ENCODE results near the gene FATE1. TPM values are rescaled to one million over a fixed set of nuclear protein-coding genes. Genes with fewer than 3 reads are reported as not detected.

The FATE1 gene, protein sequence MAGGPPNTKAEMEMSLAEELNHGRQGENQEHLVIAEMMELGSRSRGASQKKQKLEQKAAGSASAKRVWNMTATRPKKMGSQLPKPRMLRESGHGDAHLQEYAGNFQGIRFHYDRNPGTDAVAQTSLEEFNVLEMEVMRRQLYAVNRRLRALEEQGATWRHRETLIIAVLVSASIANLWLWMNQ
- polyA plus RNA-seq (2013, experiment 1 of 2) = not detected
- polyA plus RNA-seq (2013, experiment 2 of 2) = not detected

DNA sequence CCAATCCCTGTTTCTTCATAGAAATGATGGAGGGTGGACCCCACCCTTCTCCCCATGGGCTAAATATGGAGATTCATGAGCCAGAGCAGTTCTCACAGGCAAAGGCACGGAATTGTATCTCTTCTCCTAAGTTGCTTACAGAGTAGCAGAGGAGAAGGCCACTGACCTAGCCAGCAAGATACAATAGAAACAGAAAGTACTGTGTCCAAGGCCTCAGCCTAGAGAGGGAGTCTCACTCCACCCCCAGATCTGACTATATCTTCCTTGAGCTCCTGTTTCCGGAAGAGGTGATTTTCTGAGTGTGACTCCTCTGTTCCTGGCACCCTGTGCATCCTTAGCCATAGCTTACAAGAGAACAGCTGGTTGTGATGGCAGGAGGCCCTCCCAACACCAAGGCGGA lies at the start of gene FATE1:
Gene FATE1, plus strand, starts transcription at position 284 of the 400 bp plus-strand sequence. Its CDS starts 85 bp downstream, at position 369.
- 45% methylated on average over 3 of the region's 3 CpGs for WGBS
- Histone ChIP-seq H3K36me3 (ENCODE audit: control insufficient read depth in 1 of 2, insufficient read depth in 2 of 2, low read depth in 1 of 2, low read length in 2 of 2) (no peaks in the 10 kb centered on the region), H4K91ac (ENCODE audit: low read length) (no peak within 1 kb of the TSS), H3K14ac (ENCODE audit: low read length in 2 of 2) (no peak within 1 kb of the TSS), H2BK12ac (ENCODE audit: low read length in 2 of 2) (no peak within 1 kb of the TSS), H3K4ac (ENCODE audit: low read depth in 1 of 2, low read length in 2 of 2) (no peak within 1 kb of the TSS), H3K4me2 (ENCODE audit: low read length, poor library complexity, severe bottlenecking) (no peak within 1 kb of the TSS), H2BK5ac (ENCODE audit: low read depth, low read length, poor library complexity, severe bottlenecking) (no peak within 1 kb of the TSS), H3K4me1 (ENCODE audit: control insufficient read depth, insufficient read depth, low read depth, low read length) (no peaks in the 10 kb centered on the region), H2AK5ac (ENCODE audit: low read length, severe bottlenecking) (no peak within 1 kb of the TSS), H2BK15ac (ENCODE audit: low read depth, poor library complexity, severe bottlenecking) (no peak within 1 kb of the TSS), H3K27me3 (ENCODE audit: control insufficient read depth in 1 of 2, insufficient read depth in 1 of 2, low read length in 2 of 2) (peaks cover 0 to 51% of the 10 kb centered on the region in 2 experiments), H3K9ac (ENCODE audit: low read length) (no peak within 1 kb of the TSS), H3K9me3 (ENCODE audit: control insufficient read depth, low read length) (no peaks in the 10 kb centered on the region), H4K8ac (ENCODE audit: low read length) (no peak within 1 kb of the TSS), H3K23ac (ENCODE audit: low read length in 2 of 2) (no peak within 1 kb of the TSS), H2AFZ (ENCODE audit: low read depth, low read length) (no peak within 1 kb of the TSS), H2BK120ac (ENCODE audit: low read depth, low read length) (no peak within 1 kb of the TSS), H3K4me3 (ENCODE audit: insufficient read depth in 1 of 2, low read depth in 1 of 2, low read length in 2 of 2) (no peak within 1 kb of the TSS), H3K27ac (ENCODE audit: low read length, poor library complexity, severe bottlenecking) (no peak within 1 kb of the TSS), H3K79me1 (replicated peaks; ENCODE audit: low read length, poor library complexity, severe bottlenecking) (no peaks in the 10 kb centered on the region), H3K18ac (ENCODE audit: low read depth in 1 of 2, low read length in 2 of 2) (no peak within 1 kb of the TSS)
- DNase-seq = no peak

DNA sequence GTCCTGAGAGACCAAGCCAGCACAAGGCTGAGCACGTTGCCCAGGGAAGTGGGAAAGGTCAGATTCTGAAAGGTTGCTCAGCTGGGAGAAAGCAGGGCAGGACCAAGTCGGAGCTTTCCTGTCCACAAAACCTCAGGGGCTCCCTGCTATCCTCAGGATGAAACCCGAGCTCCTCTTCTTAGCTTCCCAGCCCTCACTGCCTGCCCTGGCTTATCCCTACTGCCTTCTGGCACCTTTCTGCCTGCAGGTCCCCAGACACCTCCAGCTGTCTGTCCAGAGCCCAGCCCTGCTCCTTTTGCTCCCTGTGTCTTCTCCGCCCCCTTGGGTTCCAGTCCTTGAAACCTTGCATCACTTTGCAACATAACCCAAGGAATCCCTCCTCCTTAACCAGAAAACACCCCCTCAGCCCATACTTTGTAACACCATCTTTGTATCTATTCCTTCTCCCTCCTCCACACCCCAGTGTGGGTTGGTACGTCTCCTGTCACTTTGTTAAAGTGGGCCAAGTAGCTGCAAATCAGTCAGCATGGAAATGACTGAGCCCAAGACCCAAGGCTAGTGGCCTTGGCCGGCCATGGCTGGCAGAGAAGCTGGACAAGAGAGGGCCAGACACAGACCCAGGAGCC lies 40.6 kb upstream of the FATE1 start:
- Histone ChIP-seq H3K9me3 (ENCODE audit: control insufficient read depth, low read length) (peaks cover 2% of the 10 kb centered on the region), H2BK120ac (ENCODE audit: low read depth, low read length) (no peak overlapping the region), H3K23ac (ENCODE audit: low read length in 2 of 2) (no peak overlapping the region), H2AFZ (ENCODE audit: low read depth, low read length) (no peak overlapping the region), H3K36me3 (ENCODE audit: control insufficient read depth in 1 of 2, insufficient read depth in 2 of 2, low read depth in 1 of 2, low read length in 2 of 2) (no peaks in the 10 kb centered on the region), H3K27ac (ENCODE audit: low read length, poor library complexity, severe bottlenecking) (no peak overlapping the region), H3K18ac (ENCODE audit: low read depth in 1 of 2, low read length in 2 of 2) (no peak overlapping the region), H3K4ac (ENCODE audit: low read depth in 1 of 2, low read length in 2 of 2) (no peak overlapping the region), H3K14ac (ENCODE audit: low read length in 2 of 2) (no peak overlapping the region), H2BK12ac (ENCODE audit: low read length in 2 of 2) (no peak overlapping the region), H2BK5ac (ENCODE audit: low read depth, low read length, poor library complexity, severe bottlenecking) (no peak overlapping the region), H3K79me1 (replicated peaks; ENCODE audit: low read length, poor library complexity, severe bottlenecking) (no peaks in the 10 kb centered on the region), H3K4me3 (ENCODE audit: insufficient read depth in 1 of 2, low read depth in 1 of 2, low read length in 2 of 2) (no peak overlapping the region), H3K4me1 (ENCODE audit: control insufficient read depth, insufficient read depth, low read depth, low read length) (no peaks in the 10 kb centered on the region), H2BK15ac (ENCODE audit: low read depth, poor library complexity, severe bottlenecking) (no peak overlapping the region), H4K8ac (ENCODE audit: low read length) (no peak overlapping the region), H3K4me2 (ENCODE audit: low read length, poor library complexity, severe bottlenecking) (no peak overlapping the region), H2AK5ac (ENCODE audit: low read length, severe bottlenecking) (no peak overlapping the region), H3K27me3 (ENCODE audit: control insufficient read depth in 1 of 2, insufficient read depth in 1 of 2, low read length in 2 of 2) (peaks cover 0 to 34% of the 10 kb centered on the region in 2 experiments), H4K91ac (ENCODE audit: low read length) (no peak overlapping the region), H3K9ac (ENCODE audit: low read length) (no peak overlapping the region)
- DNase-seq = no peak
- 49% methylated on average over 6 of the region's 6 CpGs for WGBS

DNA sequence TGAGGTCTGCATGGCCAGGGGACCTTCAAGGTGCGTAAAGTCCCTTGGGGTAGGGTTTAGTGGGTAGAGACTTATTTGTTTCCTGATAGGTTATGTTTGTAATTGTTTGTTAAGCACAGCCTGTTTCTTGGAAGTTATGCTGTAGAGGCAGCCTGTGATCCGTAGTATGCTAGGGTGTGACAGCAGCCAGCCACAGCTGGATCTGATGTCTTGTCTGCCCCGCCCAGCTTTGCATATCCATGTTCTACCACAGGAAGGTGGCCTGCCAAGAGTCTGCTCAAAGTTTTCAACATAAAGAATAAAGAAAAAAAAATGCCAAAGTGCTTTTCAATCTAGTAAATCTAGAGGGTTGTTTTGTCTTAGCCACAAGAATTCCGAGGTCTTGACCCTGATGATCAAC lies 39.6 kb upstream of the FATE1 start:
- Histone ChIP-seq H2BK5ac (ENCODE audit: low read depth, low read length, poor library complexity, severe bottlenecking) (no peak overlapping the region), H3K9me3 (ENCODE audit: control insufficient read depth, low read length) (peaks cover 2% of the 10 kb centered on the region), H3K14ac (ENCODE audit: low read length in 2 of 2) (no peak overlapping the region), H3K36me3 (ENCODE audit: control insufficient read depth in 1 of 2, insufficient read depth in 2 of 2, low read depth in 1 of 2, low read length in 2 of 2) (no peaks in the 10 kb centered on the region), H2AFZ (ENCODE audit: low read depth, low read length) (no peak overlapping the region), H3K79me1 (replicated peaks; ENCODE audit: low read length, poor library complexity, severe bottlenecking) (no peaks in the 10 kb centered on the region), H4K8ac (ENCODE audit: low read length) (no peak overlapping the region), H3K4me3 (ENCODE audit: insufficient read depth in 1 of 2, low read depth in 1 of 2, low read length in 2 of 2) (no peak overlapping the region), H3K18ac (ENCODE audit: low read depth in 1 of 2, low read length in 2 of 2) (no peak overlapping the region), H2BK12ac (ENCODE audit: low read length in 2 of 2) (no peak overlapping the region), H3K4me1 (ENCODE audit: control insufficient read depth, insufficient read depth, low read depth, low read length) (no peaks in the 10 kb centered on the region), H4K91ac (ENCODE audit: low read length) (no peak overlapping the region), H3K27me3 (ENCODE audit: control insufficient read depth in 1 of 2, insufficient read depth in 1 of 2, low read length in 2 of 2) (peaks cover 0 to 40% of the 10 kb centered on the region in 2 experiments), H2BK15ac (ENCODE audit: low read depth, poor library complexity, severe bottlenecking) (no peak overlapping the region), H3K23ac (ENCODE audit: low read length in 2 of 2) (no peak overlapping the region), H2BK120ac (ENCODE audit: low read depth, low read length) (no peak overlapping the region), H3K27ac (ENCODE audit: low read length, poor library complexity, severe bottlenecking) (no peak overlapping the region), H2AK5ac (ENCODE audit: low read length, severe bottlenecking) (no peak overlapping the region), H3K4me2 (ENCODE audit: low read length, poor library complexity, severe bottlenecking) (no peak overlapping the region), H3K4ac (ENCODE audit: low read depth in 1 of 2, low read length in 2 of 2) (no peak overlapping the region), H3K9ac (ENCODE audit: low read length) (no peak overlapping the region)
- 80% methylated on average over 2 of the region's 4 CpGs for WGBS
- no peak for DNase-seq

DNA sequence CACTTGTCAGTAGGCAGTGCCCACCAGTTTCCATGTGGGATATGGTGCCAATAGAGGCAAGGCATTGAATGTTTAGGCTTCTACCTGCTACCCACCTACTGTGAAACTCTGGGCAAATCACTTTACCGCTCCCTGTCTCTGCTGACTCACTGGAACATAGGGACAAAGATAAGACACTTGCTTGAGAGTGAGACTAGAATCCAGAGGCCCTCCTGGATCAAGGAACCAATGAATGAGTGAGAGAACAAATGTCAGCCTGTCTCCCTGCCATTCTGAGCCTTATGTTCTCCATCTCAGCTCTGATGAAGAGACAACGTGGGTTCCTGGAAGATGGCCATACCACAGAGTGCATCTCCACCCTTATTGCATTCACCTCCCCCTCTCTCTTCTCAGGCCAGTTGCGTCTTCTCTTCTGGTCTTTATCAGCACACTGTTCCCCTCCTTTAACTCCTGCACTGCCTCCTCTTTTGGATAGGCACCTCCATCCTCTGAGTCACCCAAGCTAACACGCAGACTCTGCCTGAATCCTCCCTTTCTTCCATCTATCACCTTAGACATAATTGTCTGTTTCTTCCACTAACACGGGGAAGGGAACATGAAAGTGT lies 35.9 kb upstream of the FATE1 start:
- H3K9me3 ChIP-seq (ENCODE audit: control insufficient read depth, low read length) = no peaks in the 10 kb centered on the region

More for the DNA sequence above, 35.9 kb upstream of the FATE1 start:
- no peak overlapping the region for H3K4me3 ChIP-seq (ENCODE audit: insufficient read depth in 1 of 2, low read depth in 1 of 2, low read length in 2 of 2)
- no peak overlapping the region for H2BK120ac ChIP-seq (ENCODE audit: low read depth, low read length)
- no peak overlapping the region for H3K27ac ChIP-seq (ENCODE audit: low read length, poor library complexity, severe bottlenecking)
- H2BK12ac ChIP-seq (ENCODE audit: low read length in 2 of 2) = no peak overlapping the region
- no peak overlapping the region for H2AFZ ChIP-seq (ENCODE audit: low read depth, low read length)
- H3K9ac ChIP-seq (ENCODE audit: low read length) = no peak overlapping the region
- 64% methylated on average over 2 of the region's 5 CpGs for WGBS
- H2BK5ac ChIP-seq (ENCODE audit: low read depth, low read length, poor library complexity, severe bottlenecking) = no peak overlapping the region
- H3K14ac ChIP-seq (ENCODE audit: low read length in 2 of 2) = no peak overlapping the region
- H2BK15ac ChIP-seq (ENCODE audit: low read depth, poor library complexity, severe bottlenecking) = no peak overlapping the region
- no peak overlapping the region for H3K4me2 ChIP-seq (ENCODE audit: low read length, poor library complexity, severe bottlenecking)
- DNase-seq = no peak
- H3K18ac ChIP-seq (ENCODE audit: low read depth in 1 of 2, low read length in 2 of 2) = no peak overlapping the region
- no peak overlapping the region for H3K23ac ChIP-seq (ENCODE audit: low read length in 2 of 2)
- peaks cover 0 to 39% of the 10 kb centered on the region in 2 experiments for H3K27me3 ChIP-seq (ENCODE audit: control insufficient read depth in 1 of 2, insufficient read depth in 1 of 2, low read length in 2 of 2)
- no peaks in the 10 kb centered on the region for H3K4me1 ChIP-seq (ENCODE audit: control insufficient read depth, insufficient read depth, low read depth, low read length)
- H3K4ac ChIP-seq (ENCODE audit: low read depth in 1 of 2, low read length in 2 of 2) = no peak overlapping the region
- no peaks in the 10 kb centered on the region for H3K36me3 ChIP-seq (ENCODE audit: control insufficient read depth in 1 of 2, insufficient read depth in 2 of 2, low read depth in 1 of 2, low read length in 2 of 2)
- H3K79me1 ChIP-seq (replicated peaks; ENCODE audit: low read length, poor library complexity, severe bottlenecking) = no peaks in the 10 kb centered on the region
- H4K8ac ChIP-seq (ENCODE audit: low read length) = no peak overlapping the region
- H4K91ac ChIP-seq (ENCODE audit: low read length) = no peak overlapping the region
- no peak overlapping the region for H2AK5ac ChIP-seq (ENCODE audit: low read length, severe bottlenecking)

Data from mesenchymal stem cell (in vitro differentiated cells and primary cell).